HCT116 (cell line): Measurements from ENCODE around the gene MZT2B.

Experiments
- EZH2 ChIP-seq: fragments of 200-600 bp; sonication (generic); IDR thresholded peaks from 2 replicates; pipeline ENCODE4 v1.6.1; 2017; ENCODE audit warnings: antibody characterized with exemption, mixed run types
- JUND ChIP-seq: IDR thresholded peaks from 2 replicates; pipeline ENCODE4 v1.6.1; 2012
- POLR2A ChIP-seq: IDR thresholded peaks from 2 replicates; pipeline ENCODE4 v1.7.0; 2011; ENCODE audit warnings: borderline replicate concordance; ENCODE audit not compliant: insufficient read depth, insufficient read length; ENCODE audit errors: extremely low read depth
- POLR2AphosphoS5 ChIP-seq: IDR thresholded peaks from 2 replicates; pipeline ENCODE4 v1.6.1; 2011; ENCODE audit warnings: mild to moderate bottlenecking, low read depth, low read length, moderate library complexity
- TCF7L2 ChIP-seq: IDR thresholded peaks from 2 replicates; pipeline ENCODE4 v1.7.0; 2011; ENCODE audit warnings: borderline replicate concordance, inconsistent platforms; ENCODE audit not compliant: insufficient read depth, insufficient read length; ENCODE audit errors: extremely low read depth
- TF ChIP-seq, protein P1 (sequence below), 3 experiments: fragments of 200-600 bp in 1 of 3; sonication (generic) in 1 of 3; IDR thresholded peaks in 2 of 3; conservative IDR thresholded peaks in 1 of 3; 2 replicates each; pipeline ENCODE4 v1.5.1; 2012 to 2017; ENCODE audit warnings: low read depth in 2 of 3, low read length in 2 of 3, antibody characterized with exemption in 1 of 3, borderline replicate concordance in 1 of 3, control low read depth in 1 of 3, mild to moderate bottlenecking in 1 of 3, mixed read lengths in 1 of 3, mixed run types in 1 of 3, moderate library complexity in 1 of 3; ENCODE audit not compliant: insufficient read depth in 1 of 3

DNA sequence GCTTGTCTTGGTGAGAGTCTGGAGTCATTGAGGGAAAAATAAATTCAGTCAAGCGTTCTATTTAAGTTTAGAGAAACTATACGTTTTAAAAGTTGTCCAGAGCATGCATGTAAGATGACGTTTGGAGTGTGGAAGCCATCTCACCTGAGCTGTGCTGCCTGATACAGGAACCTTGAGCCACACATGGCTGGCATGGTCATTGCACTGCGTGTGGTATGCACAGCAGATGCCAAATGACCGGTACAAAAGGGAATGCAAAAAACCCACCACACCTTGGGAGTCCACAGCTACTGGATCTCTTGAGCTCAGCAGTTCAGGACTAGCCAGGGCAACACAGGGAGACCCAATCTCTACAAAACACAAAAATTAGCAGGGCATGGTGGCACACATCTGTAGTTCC is 4.3 kb downstream of the MZT2B start:
- TF ChIP-seq, protein P1, sequence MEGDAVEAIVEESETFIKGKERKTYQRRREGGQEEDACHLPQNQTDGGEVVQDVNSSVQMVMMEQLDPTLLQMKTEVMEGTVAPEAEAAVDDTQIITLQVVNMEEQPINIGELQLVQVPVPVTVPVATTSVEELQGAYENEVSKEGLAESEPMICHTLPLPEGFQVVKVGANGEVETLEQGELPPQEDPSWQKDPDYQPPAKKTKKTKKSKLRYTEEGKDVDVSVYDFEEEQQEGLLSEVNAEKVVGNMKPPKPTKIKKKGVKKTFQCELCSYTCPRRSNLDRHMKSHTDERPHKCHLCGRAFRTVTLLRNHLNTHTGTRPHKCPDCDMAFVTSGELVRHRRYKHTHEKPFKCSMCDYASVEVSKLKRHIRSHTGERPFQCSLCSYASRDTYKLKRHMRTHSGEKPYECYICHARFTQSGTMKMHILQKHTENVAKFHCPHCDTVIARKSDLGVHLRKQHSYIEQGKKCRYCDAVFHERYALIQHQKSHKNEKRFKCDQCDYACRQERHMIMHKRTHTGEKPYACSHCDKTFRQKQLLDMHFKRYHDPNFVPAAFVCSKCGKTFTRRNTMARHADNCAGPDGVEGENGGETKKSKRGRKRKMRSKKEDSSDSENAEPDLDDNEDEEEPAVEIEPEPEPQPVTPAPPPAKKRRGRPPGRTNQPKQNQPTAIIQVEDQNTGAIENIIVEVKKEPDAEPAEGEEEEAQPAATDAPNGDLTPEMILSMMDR (IDR thresholded peaks at IDR 0.05 in 2 of 3, conservative IDR thresholded peaks at IDR 0.05 in 1 of 3; ENCODE audit: borderline replicate concordance in 1 of 3, insufficient read depth in 1 of 3, low read depth in 2 of 3, low read length in 2 of 3) = no peak
- TF ChIP-seq EZH2 = no peak
- no peak for TF ChIP-seq TCF7L2
- TF ChIP-seq POLR2A = no peak
- no peak for TF ChIP-seq POLR2AphosphoS5
- TF ChIP-seq JUND = no peak
